WTC11 (cell line): ENCODE results near the gene GPC6. TPM values are rescaled to one million over a fixed set of nuclear protein-coding genes. Genes with fewer than 3 reads are reported as not detected.

Experiments used
- ATAC-seq: fragments of 200-7000 bp; cut with Tn5 transposase; 2 replicates; pipeline ENCODE4 v1.10.0; 2021; ENCODE audit warnings: mild to moderate bottlenecking, moderate library complexity
- CTCF ChIA-PET: fragments of 300-600 bp; sonication (Branson Sonifier 250); formaldehyde crosslinking; loops from one replicate; lab custom pipeline; 2021; ENCODE audit warnings: antibody characterized with exemption; lab: Charles Lee
- POLR2A ChIA-PET: fragments of 350-600 bp; sonication (Branson Sonifier 250); formaldehyde crosslinking; loops from one replicate; lab custom pipeline; 2021; ENCODE audit warnings: antibody characterized with exemption; lab: Charles Lee
- DNase-seq: peaks from one replicate; pipeline ENCODE4 v3.0.0; 2021; ENCODE audit warnings: low spot score
- H3K27ac Mint-ChIP-seq: 2 replicates; pipeline ENCODE4 v1.8.0; 2021; ENCODE audit warnings: mixed read lengths
- H3K27me3 Mint-ChIP-seq: 2 replicates; pipeline ENCODE4 v1.8.0; 2021; ENCODE audit warnings: low read depth, mild to moderate bottlenecking, moderate library complexity, mixed read lengths
- H3K36me3 Mint-ChIP-seq: 2 replicates; pipeline ENCODE4 v1.8.0; 2021; ENCODE audit warnings: mixed read lengths
- H3K4me1 Mint-ChIP-seq: 2 replicates; pipeline ENCODE4 v1.8.0; 2022; ENCODE audit warnings: mixed read lengths
- H3K4me3 Mint-ChIP-seq: 2 replicates; pipeline ENCODE4 v1.8.0; 2021; ENCODE audit warnings: mild to moderate bottlenecking, moderate library complexity, mixed read lengths
- H3K9me3 Mint-ChIP-seq: 2 replicates; pipeline ENCODE4 v1.8.0; 2021; ENCODE audit warnings: mixed read lengths
- ARID4B ChIP-seq: sonication (generic); formaldehyde crosslinking; IDR thresholded peaks from 2 replicates; pipeline ENCODE4 v1.8.0; 2023; ENCODE audit warnings: missing genetic modification reagents, mild to moderate bottlenecking, borderline replicate concordance
- ATF6 ChIP-seq: sonication (generic); formaldehyde crosslinking; IDR thresholded peaks from 2 replicates; pipeline ENCODE4 v1.8.1; 2023; ENCODE audit warnings: mild to moderate bottlenecking, missing genetic modification reagents
- FOXJ3 ChIP-seq: sonication (generic); formaldehyde crosslinking; IDR thresholded peaks from 2 replicates; pipeline ENCODE4 v1.9.0; 2021; ENCODE audit warnings: missing genetic modification reagents, mild to moderate bottlenecking, borderline replicate concordance
- FOXK1 ChIP-seq: sonication (generic); formaldehyde crosslinking; IDR thresholded peaks from 2 replicates; pipeline ENCODE4 v1.8.0; 2022; ENCODE audit warnings: mild to moderate bottlenecking, moderate library complexity, missing genetic modification reagents
- FOXP1 ChIP-seq: sonication (generic); formaldehyde crosslinking; IDR thresholded peaks from 2 replicates; pipeline ENCODE4 v1.8.0; 2022; ENCODE audit warnings: missing genetic modification reagents, mild to moderate bottlenecking, moderate library complexity, borderline replicate concordance
- GRHL2 ChIP-seq: fragments of 250-450 bp; sonication (Bioruptor Pico); IDR thresholded peaks from 2 replicates; pipeline ENCODE4 v1.8.0; 2022; ENCODE audit warnings: mild to moderate bottlenecking, moderate library complexity; ENCODE audit not compliant: insufficient replicate concordance, severe bottlenecking
- GTF2I ChIP-seq: fragments of 250-450 bp; sonication (Bioruptor Pico); conservative IDR thresholded peaks from 2 replicates; pipeline ENCODE4 v1.4.0; 2021; ENCODE audit warnings: mild to moderate bottlenecking
- JUN ChIP-seq: sonication (generic); formaldehyde crosslinking; IDR thresholded peaks from 2 replicates; pipeline ENCODE4 v1.8.0; 2023; ENCODE audit warnings: mild to moderate bottlenecking, missing genetic modification reagents
- MAX ChIP-seq: sonication (generic); formaldehyde crosslinking; IDR thresholded peaks from 2 replicates; pipeline ENCODE4 v1.8.0; 2022; ENCODE audit warnings: mild to moderate bottlenecking, missing genetic modification reagents
- MXD4 ChIP-seq: fragments of 250-450 bp; sonication (Bioruptor Pico); IDR thresholded peaks from 2 replicates; pipeline ENCODE4 v1.8.0; 2021; ENCODE audit warnings: mild to moderate bottlenecking, moderate library complexity, borderline replicate concordance
- MYBL2 ChIP-seq: sonication (generic); formaldehyde crosslinking; IDR thresholded peaks from 2 replicates; pipeline ENCODE4 v1.8.1; 2023; ENCODE audit warnings: mild to moderate bottlenecking, moderate library complexity, missing genetic modification reagents
- NR1H2 ChIP-seq: sonication (generic); formaldehyde crosslinking; IDR thresholded peaks from 2 replicates; pipeline ENCODE4 v1.9.0; 2021; ENCODE audit warnings: mild to moderate bottlenecking, moderate library complexity, missing genetic modification reagents
- NR2C2 ChIP-seq: sonication (generic); formaldehyde crosslinking; IDR thresholded peaks from 2 replicates; pipeline ENCODE4 v1.8.0; 2022; ENCODE audit warnings: mild to moderate bottlenecking, missing genetic modification reagents
- OVOL2 ChIP-seq: fragments of 250-450 bp; sonication (Bioruptor Pico); IDR thresholded peaks from 2 replicates; pipeline ENCODE4 v1.9.0; 2021; ENCODE audit warnings: mild to moderate bottlenecking, borderline replicate concordance
- STAT6 ChIP-seq: sonication (generic); formaldehyde crosslinking; conservative IDR thresholded peaks from 2 replicates; pipeline ENCODE4 v1.8.1; 2023; ENCODE audit warnings: mild to moderate bottlenecking, low read depth, missing genetic modification reagents, moderate library complexity
- TEAD4 ChIP-seq: sonication (generic); formaldehyde crosslinking; IDR thresholded peaks from 2 replicates; pipeline ENCODE4 v1.8.0; 2022; ENCODE audit warnings: mild to moderate bottlenecking, missing genetic modification reagents
- ZNF138 ChIP-seq: sonication (generic); formaldehyde crosslinking; conservative IDR thresholded peaks from 2 replicates; pipeline ENCODE4 v1.8.1; 2022; ENCODE audit warnings: mild to moderate bottlenecking, moderate library complexity, missing genetic modification reagents
- ZNF219 ChIP-seq: sonication (generic); formaldehyde crosslinking; IDR thresholded peaks from 2 replicates; pipeline ENCODE4 v1.8.0; 2023; ENCODE audit warnings: missing genetic modification reagents, mild to moderate bottlenecking, borderline replicate concordance
- ZNF232 ChIP-seq: sonication (generic); formaldehyde crosslinking; IDR thresholded peaks from 2 replicates; pipeline ENCODE4 v1.8.0; 2022; ENCODE audit warnings: mild to moderate bottlenecking, missing genetic modification reagents
- total RNA-seq: library from RNA; stranded (reverse); gene quantifications from 3 replicates; pipeline ENCODE4 v1.2.3, GENCODE V29; 2021
- TF ChIP-seq, protein P1 (sequence below): sonication (generic); formaldehyde crosslinking; IDR thresholded peaks from 2 replicates; pipeline ENCODE4 v1.8.0; 2022; ENCODE audit warnings: mild to moderate bottlenecking, missing genetic modification reagents
- TF ChIP-seq, protein P2 (sequence below): sonication (generic); formaldehyde crosslinking; IDR thresholded peaks from 2 replicates; pipeline ENCODE4 v1.8.0; 2023; ENCODE audit warnings: missing genetic modification reagents

Gene GPC6
- total RNA-seq, 1 experiment from 2014 or later, result 19.5 TPM

DNA sequence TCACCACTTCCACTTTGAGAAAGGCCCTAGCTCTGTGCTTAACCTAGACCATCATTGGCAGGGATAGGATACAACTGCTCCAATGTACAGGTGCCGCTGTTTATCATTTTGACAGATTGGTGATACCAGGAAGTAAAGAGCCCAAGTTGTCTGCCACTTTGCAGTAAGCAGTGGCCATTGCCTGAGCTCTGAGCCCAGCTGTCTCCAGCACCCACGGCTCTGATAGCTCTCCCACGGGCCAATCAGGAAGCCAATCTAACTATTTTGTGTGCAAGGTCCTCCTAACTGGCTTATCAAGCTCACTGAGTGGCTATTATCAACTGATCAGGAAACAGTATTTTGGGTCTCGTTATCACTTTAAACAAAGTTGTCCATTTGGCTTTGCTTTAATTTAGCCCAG is 1071.7 kb downstream of the GPC6 start (continued):
- TF ChIP-seq MAX (CRISPR knock-in tag), result no peak

DNA sequence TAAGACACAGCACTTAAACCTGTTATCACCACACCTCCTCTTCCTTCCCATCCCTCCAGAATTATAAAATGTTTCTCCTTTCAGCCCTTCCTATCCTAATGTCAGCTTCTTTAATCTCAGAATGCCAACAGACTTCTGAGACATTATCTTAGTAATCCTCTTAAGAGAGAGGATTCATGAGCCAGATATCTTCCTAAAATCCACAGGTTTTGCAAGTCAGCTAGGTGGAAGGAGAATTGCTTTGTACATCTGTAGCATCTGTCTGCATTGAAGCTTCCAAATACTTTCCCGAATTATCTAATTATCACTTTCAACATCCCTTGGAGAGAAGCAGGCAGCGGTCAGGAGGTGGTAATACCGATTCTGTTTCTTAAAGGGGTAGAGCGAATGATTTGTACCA is 1073.8 kb downstream of the GPC6 start:
- no peak overlapping the region for H3K27ac Mint-ChIP-seq
- H3K4me1 Mint-ChIP-seq, result peaks cover 36% of the 10 kb centered on the region
- no peak overlapping the region for H3K4me3 Mint-ChIP-seq
- no peaks in the 10 kb centered on the region for H3K36me3 Mint-ChIP-seq
- no peaks in the 10 kb centered on the region for H3K27me3 Mint-ChIP-seq
- CTCF ChIA-PET, result no interaction called here
- ATAC-seq (no peak), DNase-seq (no peak)
- H3K9me3 Mint-ChIP-seq, result 0 out of 2 replicates have a peak, but pooled peaks cover 3% of the 10 kb centered on the region
- POLR2A ChIA-PET, result no interaction called here
- TF ChIP-seq NR1H2 (CRISPR knock-in tag) (no peak), JUN (CRISPR knock-in tag) (no peak), ARID4B (CRISPR knock-in tag) (no peak), FOXP1 (CRISPR knock-in tag) (no peak), ZNF232 (CRISPR knock-in tag) (no peak), ZNF138 (no peak), TEAD4 (CRISPR knock-in tag) (no peak), FOXJ3 (CRISPR knock-in tag) (no peak), MYBL2 (CRISPR knock-in tag) (no peak), GRHL2 (CRISPR knock-in tag) (no peak), ATF6 (no peak), ZNF219 (no peak), NR2C2 (no peak)
- TF ChIP-seq, protein P1, sequence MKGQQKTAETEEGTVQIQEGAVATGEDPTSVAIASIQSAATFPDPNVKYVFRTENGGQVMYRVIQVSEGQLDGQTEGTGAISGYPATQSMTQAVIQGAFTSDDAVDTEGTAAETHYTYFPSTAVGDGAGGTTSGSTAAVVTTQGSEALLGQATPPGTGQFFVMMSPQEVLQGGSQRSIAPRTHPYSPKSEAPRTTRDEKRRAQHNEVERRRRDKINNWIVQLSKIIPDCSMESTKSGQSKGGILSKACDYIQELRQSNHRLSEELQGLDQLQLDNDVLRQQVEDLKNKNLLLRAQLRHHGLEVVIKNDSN (CRISPR knock-in tag), result no peak
- TF ChIP-seq, protein P2, sequence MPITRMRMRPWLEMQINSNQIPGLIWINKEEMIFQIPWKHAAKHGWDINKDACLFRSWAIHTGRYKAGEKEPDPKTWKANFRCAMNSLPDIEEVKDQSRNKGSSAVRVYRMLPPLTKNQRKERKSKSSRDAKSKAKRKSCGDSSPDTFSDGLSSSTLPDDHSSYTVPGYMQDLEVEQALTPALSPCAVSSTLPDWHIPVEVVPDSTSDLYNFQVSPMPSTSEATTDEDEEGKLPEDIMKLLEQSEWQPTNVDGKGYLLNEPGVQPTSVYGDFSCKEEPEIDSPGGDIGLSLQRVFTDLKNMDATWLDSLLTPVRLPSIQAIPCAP, result no peak
- TF ChIP-seq, all 79 proteins: peak for 0

GRCh38 chr13:94301487-94301886 is 1074.9 kb downstream of the GPC6 start:
- Mint-ChIP-seq H3K27me3 (no peaks in the 10 kb centered on the region), H3K27ac (no peak overlapping the region), H3K4me3 (no peak overlapping the region), H3K4me1 (peaks cover 42% of the 10 kb centered on the region), H3K9me3 (0 out of 2 replicates have a peak, but pooled peaks cover 3% of the 10 kb centered on the region), H3K36me3 (no peaks in the 10 kb centered on the region)
- CTCF ChIA-PET, result no interaction called here
- ATAC-seq (no peak), DNase-seq (no peak)
- POLR2A ChIA-PET, result no interaction called here
- no peak for TF ChIP-seq FOXK1
- TF ChIP-seq MXD4, result no peak
- no peak for TF ChIP-seq OVOL2
- no peak for TF ChIP-seq STAT6 (CRISPR knock-in tag)
- no peak for TF ChIP-seq ZNF138
- TF ChIP-seq, protein P1 (CRISPR knock-in tag), result no peak
- no peak for TF ChIP-seq GTF2I
